GM12878 (cell line): ENCODE measurements around the gene MBD3L5. TPM values are rescaled to one million over a fixed set of nuclear protein-coding genes. Genes with fewer than 3 reads are reported as not detected.
A peak's percentile ranks its signal among the peaks of the same experiment; 100 is the strongest.

Experiments
- ATF7 ChIP-seq: fragments of 450-650 bp; IDR thresholded peaks from 2 replicates; pipeline ENCODE4 v1.6.1; 2016; ENCODE audit warnings: low read depth, mild to moderate bottlenecking
- BMI1 ChIP-seq: fragments of 450-650 bp; IDR thresholded peaks from 2 replicates; pipeline ENCODE4 v1.6.1; 2016; ENCODE audit warnings: mild to moderate bottlenecking, moderate library complexity, borderline replicate concordance
- CBX5 ChIP-seq: sonication (generic); IDR thresholded peaks from 2 replicates; pipeline ENCODE4 v1.6.1; 2016; ENCODE audit warnings: low read depth, moderate library complexity, mild to moderate bottlenecking, inconsistent platforms
- GATAD2B ChIP-seq: fragments of 450-650 bp; conservative IDR thresholded peaks from 2 replicates; pipeline ENCODE4 v1.6.1; 2017; ENCODE audit warnings: low read depth, mild to moderate bottlenecking, moderate library complexity
- IKZF2 ChIP-seq, 2 experiments: fragments of 450-650 bp; IDR thresholded peaks; 2 replicates each; pipeline ENCODE4 v1.6.1; 2017; ENCODE audit warnings: mild to moderate bottlenecking in 2 of 2, moderate library complexity in 2 of 2
- KDM1A ChIP-seq: fragments of 200-600 bp; sonication (generic); IDR thresholded peaks from 2 replicates; pipeline ENCODE4 v1.6.1; 2016; ENCODE audit warnings: borderline replicate concordance
- PAX5 ChIP-seq: IDR thresholded peaks from 2 replicates; pipeline ENCODE4 v1.6.1; 2011; ENCODE audit warnings: low read depth, low read length, borderline replicate concordance
- POU2F2 ChIP-seq: IDR thresholded peaks from 3 replicates; pipeline ENCODE4 v1.6.1; 2011; ENCODE audit warnings: low read depth, mild to moderate bottlenecking, low read length, borderline replicate concordance
- RELA ChIP-seq: fragments of 450-650 bp; IDR thresholded peaks from 2 replicates; pipeline ENCODE4 v1.8.0; 2014; ENCODE audit warnings: borderline replicate concordance; ENCODE audit not compliant: partially characterized antibody
- SIN3A ChIP-seq: IDR thresholded peaks from 2 replicates; pipeline ENCODE4 v1.6.1; 2012; ENCODE audit warnings: low read depth, low read length, improper control_type of control experiment
- SMAD1 ChIP-seq: fragments of 450-650 bp; IDR thresholded peaks from 2 replicates; pipeline ENCODE4 v1.6.1; 2018; ENCODE audit warnings: mild to moderate bottlenecking, low read depth; ENCODE audit not compliant: partially characterized antibody
- SRF ChIP-seq, 2 experiments: IDR thresholded peaks; 2 replicates each; pipeline ENCODE4 v1.6.1; 2011; ENCODE audit warnings: low read depth in 2 of 2, low read length in 2 of 2, mild to moderate bottlenecking in 1 of 2, moderate library complexity in 1 of 2
- ZZZ3 ChIP-seq: IDR thresholded peaks from 2 replicates; pipeline ENCODE4 v1.6.1; 2011; ENCODE audit warnings: low read depth; ENCODE audit not compliant: control insufficient read depth, insufficient read length
- polyA plus RNA-seq, 11 experiments: library from polyadenylated mRNA; depleted of rRNA in 4 of 11; unstranded in 6 of 11; stranded (reverse) in 5 of 11; fragments of >200 nt; fragmentation: Nextera tagmentation in 4 of 11; fragmentation: Illumina TruSeq in 1 of 11; extraction: Ambion mirVana in 4 of 11; extraction: Trizol in 1 of 11; gene quantifications; 1 replicate in 1 of 11; 2 replicates in 10 of 11; pipeline versions ENCODE4 v1.2.1 to v1.2.3, GENCODE V29; 2011 to 2016; ENCODE audit warnings: inconsistent platforms in 2 of 11, missing spikeins in 2 of 11, low read depth in 1 of 11
- total RNA-seq, 4 experiments: library from RNA; depleted of rRNA in 3 of 4; stranded (reverse); fragments of >200 nt in 3 of 4; fragmentation: Illumina TruSeq in 1 of 4; extraction: Trizol in 1 of 4; gene quantifications; 2 replicates each; pipeline versions ENCODE4 v1.2.1 to v1.2.3, GENCODE V29; 2013 to 2021
- TF ChIP-seq, protein P1 (sequence below): fragments of 450-650 bp; IDR thresholded peaks from 2 replicates; pipeline ENCODE4 v1.6.1; 2014; ENCODE audit warnings: mild to moderate bottlenecking
- TF ChIP-seq, protein P2 (sequence below): fragments of 450-650 bp; conservative IDR thresholded peaks from 2 replicates; pipeline ENCODE4 v1.6.1; 2017; ENCODE audit warnings: mild to moderate bottlenecking, moderate library complexity
- TF ChIP-seq, protein P3 (sequence below): IDR thresholded peaks from 2 replicates; pipeline ENCODE4 v1.6.1; 2012; ENCODE audit warnings: low read depth, low read length, improper control_type of control experiment
- TF ChIP-seq, protein P4 (sequence below): fragments of 450-650 bp; IDR thresholded peaks from 2 replicates; pipeline ENCODE4 v1.6.1; 2017; ENCODE audit warnings: low read depth, mild to moderate bottlenecking, moderate library complexity
- TF ChIP-seq, protein P5 (sequence below), 3 experiments: IDR thresholded peaks in 2 of 3; conservative IDR thresholded peaks in 1 of 3; 2 replicates each; pipeline ENCODE4 v1.5.1; 2011; ENCODE audit warnings: low read depth in 3 of 3, low read length in 3 of 3, mild to moderate bottlenecking in 3 of 3, control low read depth in 2 of 3, moderate library complexity in 2 of 3, inconsistent platforms in 1 of 3, mixed read lengths in 1 of 3; ENCODE audit not compliant: control insufficient read depth in 2 of 3, insufficient read depth in 1 of 3; ENCODE audit errors: extremely low read depth in 1 of 3

MBD3L5 gene
- total and polyA plus RNA-seq, 10 of the 15 experiments (the other 5 are each of a cell fraction or from before 2014, with no cell fraction given), result not detected

DNA sequence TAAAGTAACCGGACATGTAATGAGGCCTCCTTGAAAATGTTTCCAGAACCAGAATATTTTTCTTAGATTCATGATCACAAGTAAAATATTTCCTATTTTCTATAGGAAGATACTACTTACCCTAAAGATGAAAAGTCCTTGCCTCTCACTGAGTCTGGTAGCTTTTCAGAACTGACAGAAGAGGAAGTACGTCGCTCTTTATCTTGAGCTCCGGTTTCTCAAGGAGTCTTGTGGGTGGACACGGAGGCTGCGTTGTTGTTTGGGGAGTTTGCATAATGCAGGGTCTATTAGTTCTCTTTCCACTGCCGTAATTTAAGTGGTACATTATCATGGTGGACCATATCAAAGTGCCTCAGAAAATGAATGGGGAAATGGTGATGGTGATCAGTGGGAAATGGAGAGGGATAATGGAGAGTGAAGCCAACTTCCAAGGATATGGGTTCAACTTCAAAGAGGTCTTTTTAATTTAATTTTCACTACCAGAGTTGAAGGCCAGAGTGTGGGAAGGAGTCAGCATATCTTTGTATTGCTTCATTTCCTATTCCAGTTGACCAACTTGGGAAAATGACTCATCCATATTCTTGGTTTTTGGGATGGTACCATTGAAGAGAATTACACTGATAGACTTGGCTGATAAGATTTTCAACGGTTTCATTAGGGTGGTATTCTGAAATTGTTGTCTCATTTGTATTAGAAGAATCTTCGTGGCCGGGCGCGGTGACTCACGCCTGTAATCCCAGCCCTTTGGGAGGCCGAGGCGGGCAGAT, 32.5 kb upstream of the MBD3L5 start (continued):
- TF ChIP-seq, protein P1, sequence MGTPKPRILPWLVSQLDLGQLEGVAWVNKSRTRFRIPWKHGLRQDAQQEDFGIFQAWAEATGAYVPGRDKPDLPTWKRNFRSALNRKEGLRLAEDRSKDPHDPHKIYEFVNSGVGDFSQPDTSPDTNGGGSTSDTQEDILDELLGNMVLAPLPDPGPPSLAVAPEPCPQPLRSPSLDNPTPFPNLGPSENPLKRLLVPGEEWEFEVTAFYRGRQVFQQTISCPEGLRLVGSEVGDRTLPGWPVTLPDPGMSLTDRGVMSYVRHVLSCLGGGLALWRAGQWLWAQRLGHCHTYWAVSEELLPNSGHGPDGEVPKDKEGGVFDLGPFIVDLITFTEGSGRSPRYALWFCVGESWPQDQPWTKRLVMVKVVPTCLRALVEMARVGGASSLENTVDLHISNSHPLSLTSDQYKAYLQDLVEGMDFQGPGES, result no peak
- TF ChIP-seq KDM1A (no peak), IKZF2 (IDR thresholded peaks at IDR 0.05) (0 out of 4 replicates have a peak, but pooled peaks of 1 of the 2 experiments have one; percentile 18), RELA (no peak), GATAD2B (no peak), ZZZ3 (no peak), BMI1 (no peak), SMAD1 (peak; percentile 44), ATF7 (no peak), PAX5 (0 out of 2 replicates have a peak, but pooled peaks have one; percentile 63), SRF (IDR thresholded peaks at IDR 0.05; ENCODE audit: low read depth in 2 of 2, low read length in 2 of 2) (no peak), SIN3A (no peak), CBX5 (no peak), POU2F2 (peak; percentile 88; the same call in 1 of the 3 replicates)
- TF ChIP-seq, protein P2, sequence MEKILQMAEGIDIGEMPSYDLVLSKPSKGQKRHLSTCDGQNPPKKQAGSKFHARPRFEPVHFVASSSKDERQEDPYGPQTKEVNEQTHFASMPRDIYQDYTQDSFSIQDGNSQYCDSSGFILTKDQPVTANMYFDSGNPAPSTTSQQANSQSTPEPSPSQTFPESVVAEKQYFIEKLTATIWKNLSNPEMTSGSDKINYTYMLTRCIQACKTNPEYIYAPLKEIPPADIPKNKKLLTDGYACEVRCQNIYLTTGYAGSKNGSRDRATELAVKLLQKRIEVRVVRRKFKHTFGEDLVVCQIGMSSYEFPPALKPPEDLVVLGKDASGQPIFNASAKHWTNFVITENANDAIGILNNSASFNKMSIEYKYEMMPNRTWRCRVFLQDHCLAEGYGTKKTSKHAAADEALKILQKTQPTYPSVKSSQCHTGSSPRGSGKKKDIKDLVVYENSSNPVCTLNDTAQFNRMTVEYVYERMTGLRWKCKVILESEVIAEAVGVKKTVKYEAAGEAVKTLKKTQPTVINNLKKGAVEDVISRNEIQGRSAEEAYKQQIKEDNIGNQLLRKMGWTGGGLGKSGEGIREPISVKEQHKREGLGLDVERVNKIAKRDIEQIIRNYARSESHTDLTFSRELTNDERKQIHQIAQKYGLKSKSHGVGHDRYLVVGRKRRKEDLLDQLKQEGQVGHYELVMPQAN, result no peak
- TF ChIP-seq, protein P3, sequence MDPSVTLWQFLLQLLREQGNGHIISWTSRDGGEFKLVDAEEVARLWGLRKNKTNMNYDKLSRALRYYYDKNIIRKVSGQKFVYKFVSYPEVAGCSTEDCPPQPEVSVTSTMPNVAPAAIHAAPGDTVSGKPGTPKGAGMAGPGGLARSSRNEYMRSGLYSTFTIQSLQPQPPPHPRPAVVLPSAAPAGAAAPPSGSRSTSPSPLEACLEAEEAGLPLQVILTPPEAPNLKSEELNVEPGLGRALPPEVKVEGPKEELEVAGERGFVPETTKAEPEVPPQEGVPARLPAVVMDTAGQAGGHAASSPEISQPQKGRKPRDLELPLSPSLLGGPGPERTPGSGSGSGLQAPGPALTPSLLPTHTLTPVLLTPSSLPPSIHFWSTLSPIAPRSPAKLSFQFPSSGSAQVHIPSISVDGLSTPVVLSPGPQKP, result 0 out of 2 replicates have a peak, but pooled peaks have one; percentile 11
- TF ChIP-seq, protein P4, sequence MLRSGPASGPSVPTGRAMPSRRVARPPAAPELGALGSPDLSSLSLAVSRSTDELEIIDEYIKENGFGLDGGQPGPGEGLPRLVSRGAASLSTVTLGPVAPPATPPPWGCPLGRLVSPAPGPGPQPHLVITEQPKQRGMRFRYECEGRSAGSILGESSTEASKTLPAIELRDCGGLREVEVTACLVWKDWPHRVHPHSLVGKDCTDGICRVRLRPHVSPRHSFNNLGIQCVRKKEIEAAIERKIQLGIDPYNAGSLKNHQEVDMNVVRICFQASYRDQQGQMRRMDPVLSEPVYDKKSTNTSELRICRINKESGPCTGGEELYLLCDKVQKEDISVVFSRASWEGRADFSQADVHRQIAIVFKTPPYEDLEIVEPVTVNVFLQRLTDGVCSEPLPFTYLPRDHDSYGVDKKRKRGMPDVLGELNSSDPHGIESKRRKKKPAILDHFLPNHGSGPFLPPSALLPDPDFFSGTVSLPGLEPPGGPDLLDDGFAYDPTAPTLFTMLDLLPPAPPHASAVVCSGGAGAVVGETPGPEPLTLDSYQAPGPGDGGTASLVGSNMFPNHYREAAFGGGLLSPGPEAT, result peak; percentile 15; the same call in 1 of the 2 replicates
- TF ChIP-seq, protein P5, sequence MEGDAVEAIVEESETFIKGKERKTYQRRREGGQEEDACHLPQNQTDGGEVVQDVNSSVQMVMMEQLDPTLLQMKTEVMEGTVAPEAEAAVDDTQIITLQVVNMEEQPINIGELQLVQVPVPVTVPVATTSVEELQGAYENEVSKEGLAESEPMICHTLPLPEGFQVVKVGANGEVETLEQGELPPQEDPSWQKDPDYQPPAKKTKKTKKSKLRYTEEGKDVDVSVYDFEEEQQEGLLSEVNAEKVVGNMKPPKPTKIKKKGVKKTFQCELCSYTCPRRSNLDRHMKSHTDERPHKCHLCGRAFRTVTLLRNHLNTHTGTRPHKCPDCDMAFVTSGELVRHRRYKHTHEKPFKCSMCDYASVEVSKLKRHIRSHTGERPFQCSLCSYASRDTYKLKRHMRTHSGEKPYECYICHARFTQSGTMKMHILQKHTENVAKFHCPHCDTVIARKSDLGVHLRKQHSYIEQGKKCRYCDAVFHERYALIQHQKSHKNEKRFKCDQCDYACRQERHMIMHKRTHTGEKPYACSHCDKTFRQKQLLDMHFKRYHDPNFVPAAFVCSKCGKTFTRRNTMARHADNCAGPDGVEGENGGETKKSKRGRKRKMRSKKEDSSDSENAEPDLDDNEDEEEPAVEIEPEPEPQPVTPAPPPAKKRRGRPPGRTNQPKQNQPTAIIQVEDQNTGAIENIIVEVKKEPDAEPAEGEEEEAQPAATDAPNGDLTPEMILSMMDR (IDR thresholded peaks at IDR 0.05 in 2 of 3, conservative IDR thresholded peaks at IDR 0.05 in 1 of 3; ENCODE audit: control insufficient read depth in 2 of 3, extremely low read depth in 1 of 3, insufficient read depth in 1 of 3, low read depth in 3 of 3, low read length in 3 of 3), result no peak
